GM03348 (cell line): ENCODE measurements around the gene IKZF5.

Experiments used
- DNase-seq: peaks from one replicate; pipeline ENCODE4 v3.0.0; 2012; ENCODE audit warnings: low spot score

Gene IKZF5

DNA sequence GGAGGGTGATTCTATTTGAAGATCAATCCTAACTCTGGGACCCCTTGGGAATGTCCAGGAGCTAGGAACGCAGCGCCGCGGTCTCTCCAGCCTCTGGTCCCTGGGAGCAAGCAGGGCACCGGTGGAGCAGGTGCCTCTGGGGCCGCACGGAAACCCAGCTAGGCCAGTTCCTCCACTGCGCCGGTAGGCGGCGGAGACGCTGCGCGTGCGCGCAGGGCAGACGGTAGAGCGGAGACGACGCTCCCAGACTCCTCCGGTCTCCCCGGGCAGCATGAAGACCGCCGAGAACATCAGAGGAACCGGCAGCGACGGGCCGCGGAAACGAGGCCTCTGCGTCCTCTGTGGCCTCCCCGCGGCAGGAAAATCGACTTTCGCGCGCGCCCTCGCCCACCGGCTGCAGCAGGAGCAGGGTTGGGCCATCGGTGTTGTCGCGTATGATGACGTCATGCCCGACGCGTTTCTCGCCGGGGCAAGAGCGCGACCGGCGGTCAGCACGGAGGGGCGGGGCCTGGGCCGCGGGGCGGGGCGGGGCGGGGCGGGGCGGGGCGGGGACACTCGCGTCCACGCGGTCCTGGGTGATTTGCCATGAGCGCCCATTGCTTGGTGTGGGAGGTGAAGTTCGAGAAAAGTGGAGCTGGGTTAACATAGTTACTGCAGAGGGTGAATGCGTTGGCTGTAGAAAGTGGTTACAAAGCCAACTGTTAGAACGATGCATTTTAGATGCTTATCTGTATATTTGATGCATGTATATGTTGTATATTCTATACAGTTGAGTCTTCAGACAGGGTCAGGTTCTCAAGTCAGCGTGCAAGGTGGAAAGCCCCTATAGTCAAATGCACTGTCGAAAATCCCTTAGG is 28.2 kb downstream of the IKZF5 start, which contains the start of gene PSTK:
PSTK (plus strand) TSS at position 193 of the 857 bp plus-strand sequence; CDS start at position 272, 79 bp downstream.
- DNase-seq: peak; percentile 97

DNA sequence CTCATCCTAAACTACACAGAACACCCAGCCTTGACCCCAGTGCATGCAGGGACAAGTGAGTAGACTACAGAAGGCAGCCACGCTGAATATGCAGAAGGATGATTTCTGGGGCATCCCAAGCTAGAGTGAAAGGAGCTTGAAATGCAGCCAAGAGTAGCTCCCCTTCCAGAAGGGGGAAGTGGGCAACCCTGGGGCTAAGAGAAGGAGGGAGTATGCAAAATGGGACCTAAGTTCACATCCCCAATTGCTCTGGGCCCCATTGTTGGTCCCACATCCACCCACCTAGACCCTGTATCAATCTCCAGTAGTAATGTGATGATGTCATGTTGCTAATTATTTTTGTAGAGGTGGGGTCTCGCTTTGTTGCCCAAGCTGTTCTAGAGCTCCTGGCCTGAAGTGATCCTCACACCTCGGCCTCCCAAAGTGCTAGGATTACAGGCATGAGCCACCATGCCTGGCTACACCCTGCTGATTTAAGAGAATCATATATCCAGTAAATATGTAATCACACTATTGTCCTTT is 34.0 kb downstream of the IKZF5 start:
- DNase-seq: no peak

DNA sequence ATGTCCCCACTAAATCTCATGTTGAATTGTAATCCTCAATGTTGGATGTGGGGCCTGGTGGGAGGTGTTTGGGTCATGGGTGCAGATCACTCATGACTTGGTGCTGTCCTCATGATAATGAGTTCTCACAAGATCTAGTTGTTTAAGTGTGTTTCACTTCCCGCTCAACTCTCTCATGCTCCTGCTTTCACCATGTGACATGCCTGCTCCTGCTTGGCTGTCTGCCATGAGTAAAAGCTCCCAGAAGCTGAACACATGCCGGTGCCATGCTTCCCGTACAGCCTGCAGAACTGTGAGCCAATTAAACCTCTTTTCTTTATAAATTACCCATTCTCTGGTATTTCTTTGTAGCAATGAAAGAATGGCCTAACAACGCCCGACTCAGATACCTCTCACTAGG is 34.6 kb downstream of the IKZF5 start:
- no peak for DNase-seq

GRCh38 chr10:122968698-122969097 is 39.9 kb downstream of the IKZF5 start:
- no peak for DNase-seq

DNA sequence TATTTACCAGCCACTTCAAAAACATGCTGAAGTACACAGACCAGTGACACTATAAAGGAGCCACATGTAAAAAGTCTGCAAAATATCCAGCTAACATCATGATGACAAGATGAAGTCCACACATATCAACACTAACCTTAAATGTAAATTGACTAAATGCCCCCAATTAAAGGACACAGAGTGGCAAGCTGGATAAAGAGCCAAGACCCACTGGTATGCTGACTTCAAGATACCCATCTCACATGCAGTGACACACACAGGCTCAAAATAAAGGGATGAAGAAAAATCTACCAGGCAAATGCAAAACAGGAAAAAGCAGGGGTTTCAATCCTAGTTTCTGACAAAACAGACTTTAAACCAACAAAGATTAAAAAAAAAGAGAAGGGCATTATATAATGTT is 41.7 kb downstream of the IKZF5 start:
- DNase-seq: no peak

DNA sequence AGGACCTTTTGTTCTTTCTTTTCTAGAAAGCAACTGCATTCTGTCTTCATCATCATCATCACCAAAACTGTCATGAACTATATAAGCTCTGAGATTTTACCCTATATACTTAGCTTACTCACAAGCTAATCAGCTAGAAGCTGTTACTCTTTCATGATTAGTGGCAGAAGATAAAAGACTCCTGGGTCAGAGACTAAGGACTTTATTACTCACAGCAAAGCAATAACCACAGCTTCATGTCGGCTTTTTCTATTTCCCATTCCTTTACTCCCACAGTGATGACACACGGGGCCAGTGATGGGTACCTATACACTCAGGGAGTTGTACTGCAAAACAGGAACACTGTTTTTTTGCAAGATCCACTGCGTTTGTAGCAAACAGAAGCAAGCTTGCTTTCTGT is 46.2 kb downstream of the IKZF5 start:
- no peak for DNase-seq

DNA sequence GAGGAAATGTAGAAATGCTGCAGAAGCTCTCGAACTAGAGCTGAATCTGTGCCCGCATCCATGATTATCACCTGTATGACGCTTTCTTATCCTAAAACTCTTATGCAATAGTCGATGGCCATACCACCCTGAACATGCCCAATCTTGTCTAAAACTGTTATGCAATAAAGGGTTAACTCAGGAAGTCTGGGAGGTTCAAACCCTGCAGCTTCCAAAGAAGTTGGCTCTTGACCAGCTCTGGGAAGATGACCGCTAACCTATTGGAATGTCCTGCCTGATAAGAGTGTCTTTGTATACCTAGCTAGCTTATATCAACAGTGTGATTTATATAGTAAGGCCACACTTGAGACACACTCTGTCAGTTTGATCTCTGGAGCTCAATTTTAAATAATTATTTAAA is 51.1 kb downstream of the IKZF5 start:
- no peak for DNase-seq

DNA sequence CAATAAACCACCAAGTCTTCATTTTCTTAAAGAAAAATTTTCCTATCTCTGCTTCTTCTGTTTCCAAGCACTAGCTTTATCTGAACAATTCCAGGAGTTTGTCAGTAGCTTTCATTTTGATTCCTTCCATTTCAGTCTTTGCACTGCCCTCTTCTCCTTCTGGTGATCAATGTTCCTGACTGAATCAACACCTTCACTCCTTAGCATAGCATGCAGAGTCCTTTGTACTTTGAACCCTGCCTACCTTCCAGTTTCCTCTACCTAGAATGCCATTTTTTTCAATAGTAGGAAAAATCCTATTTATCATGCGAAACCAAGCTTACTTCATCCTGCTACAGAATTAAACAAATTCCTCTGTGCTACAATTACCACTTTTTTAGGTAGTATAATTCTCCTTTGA is 52.7 kb downstream of the IKZF5 start:
- no peak for DNase-seq

GRCh38 chr10:122954731-122955050 is 53.9 kb downstream of the IKZF5 start:
- no peak for DNase-seq

- peak; percentile 100 for DNase-seq
Measured at GRCh38 chr10:122953902-122954730, 54.5 kb downstream of the IKZF5 start, which contains the start of gene C10orf88. C10orf88 (minus strand) TSS chr10:122954227; CDS start chr10:122954178, 49 bp downstream.

GRCh38 chr10:122949296-122949695 is 59.3 kb downstream of the IKZF5 start:
- no peak for DNase-seq
